GM19324 (cell line): Measurements from ENCODE around the gene PLEKHM3.
"Not testable (repeated sequence)": the region's sequence is repeated elsewhere in the genome, so short reads cannot be mapped to it uniquely, and the experiment has no call there.

ENCODE experiments used
- ATAC-seq: cut with Tn5 transposase; IDR thresholded peaks from one replicate; pipeline ENCODE4 v1.9.1; 2021; ENCODE audit warnings: mild to moderate bottlenecking, moderate library complexity; ENCODE audit not compliant: unreplicated experiment, low FRiP score

Gene PLEKHM3

GRCh38 chr2:208039376-208040110, 14.2 kb upstream of the PLEKHM3 start:
- ATAC-seq, result no peak

DNA sequence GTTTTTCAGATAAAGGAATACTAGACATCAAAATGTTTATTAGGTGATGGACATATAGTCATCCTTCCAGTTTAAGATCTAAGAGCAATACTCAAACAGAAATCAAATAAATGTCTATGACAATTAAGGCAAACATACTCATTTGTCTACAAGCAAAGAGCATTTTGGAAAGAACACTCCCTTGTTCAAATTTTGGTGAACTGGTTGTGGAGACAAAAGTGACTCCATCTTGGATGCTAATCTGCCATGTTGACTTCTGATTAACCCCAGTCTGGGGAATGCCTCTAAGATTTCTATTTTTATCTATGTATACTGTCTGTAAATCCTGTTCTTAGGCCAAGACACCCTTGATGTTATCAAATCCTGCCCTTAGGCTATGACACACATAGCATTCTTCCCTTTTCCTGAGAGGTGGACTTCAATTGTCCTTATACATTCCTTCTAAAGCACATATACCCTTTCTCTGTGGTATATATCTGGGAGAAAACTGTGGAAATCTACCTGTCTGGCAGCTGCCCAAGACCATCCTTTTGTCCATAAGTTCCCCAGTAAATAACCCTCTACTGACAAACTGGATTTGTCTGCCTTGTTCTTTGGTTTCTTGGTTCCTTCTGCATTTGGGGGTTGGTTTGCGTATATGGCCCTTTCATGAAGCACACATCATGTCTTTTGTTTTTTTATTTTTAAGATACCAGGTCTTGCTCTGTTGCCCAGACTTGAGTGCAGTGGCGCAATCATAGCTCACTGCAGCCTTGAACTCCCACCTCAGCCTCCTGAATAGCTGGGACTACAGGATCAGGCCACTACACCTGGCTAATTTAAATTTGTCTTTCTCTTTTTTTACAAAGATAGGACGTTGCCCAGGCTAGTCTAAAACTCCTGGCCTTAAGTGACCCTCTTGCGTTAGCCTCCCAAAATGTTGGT, 12.5 kb upstream of the PLEKHM3 start:
- no peak for ATAC-seq

DNA sequence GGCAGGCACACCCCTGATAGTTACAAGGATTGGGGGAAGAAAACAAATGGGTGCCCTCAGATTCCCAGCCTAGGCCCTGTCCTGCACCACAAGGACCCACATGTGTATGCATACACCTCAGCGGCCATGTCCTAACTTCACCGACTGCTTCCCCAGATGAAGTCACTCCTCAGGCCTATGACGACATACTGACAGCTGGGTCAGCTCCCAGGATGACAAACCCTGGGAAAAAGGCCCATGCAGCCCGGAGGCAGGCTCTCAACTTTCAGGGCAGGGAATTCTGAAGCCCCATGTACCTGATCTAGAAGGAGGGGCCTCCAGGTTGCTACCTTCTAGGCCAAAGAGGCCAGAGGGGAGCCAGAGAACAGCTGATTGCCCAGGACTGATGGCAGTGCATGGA, 11.0 kb upstream of the PLEKHM3 start:
- no peak for ATAC-seq

DNA sequence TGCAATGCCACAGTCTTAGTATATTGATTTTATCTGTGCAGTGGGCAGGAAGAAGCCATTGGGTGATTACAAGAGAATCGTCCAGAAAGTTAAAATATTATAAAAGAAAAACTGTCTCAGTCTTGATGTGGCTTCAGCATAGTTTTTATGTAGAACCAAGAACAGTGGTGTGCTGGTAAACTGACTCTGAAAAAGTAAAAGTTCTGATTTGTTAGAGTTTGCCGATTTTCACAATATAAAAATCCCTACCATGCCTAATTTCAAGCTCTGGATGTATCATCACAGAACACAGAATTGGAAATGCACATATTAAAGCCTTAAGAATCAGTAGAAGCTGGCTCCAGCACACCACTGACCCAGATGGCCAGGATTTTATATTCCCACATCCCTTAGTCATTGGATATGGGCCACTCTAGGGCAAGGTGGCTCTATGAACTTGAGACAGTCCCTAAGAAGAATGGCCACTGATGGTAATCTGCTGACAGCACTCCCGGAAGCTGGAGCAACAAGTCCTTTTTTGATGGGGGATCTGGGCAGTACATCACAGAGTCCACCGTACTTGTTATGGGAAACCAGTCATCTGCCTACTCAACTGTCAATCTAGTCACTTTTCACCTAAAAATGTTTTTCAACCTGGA, 9.3 kb upstream of the PLEKHM3 start:
- ATAC-seq, result no peak

- peak; percentile 79 for ATAC-seq
These were observed 8.6 kb upstream of the PLEKHM3 start for GRCh38 chr2:208033701-208034502.

DNA sequence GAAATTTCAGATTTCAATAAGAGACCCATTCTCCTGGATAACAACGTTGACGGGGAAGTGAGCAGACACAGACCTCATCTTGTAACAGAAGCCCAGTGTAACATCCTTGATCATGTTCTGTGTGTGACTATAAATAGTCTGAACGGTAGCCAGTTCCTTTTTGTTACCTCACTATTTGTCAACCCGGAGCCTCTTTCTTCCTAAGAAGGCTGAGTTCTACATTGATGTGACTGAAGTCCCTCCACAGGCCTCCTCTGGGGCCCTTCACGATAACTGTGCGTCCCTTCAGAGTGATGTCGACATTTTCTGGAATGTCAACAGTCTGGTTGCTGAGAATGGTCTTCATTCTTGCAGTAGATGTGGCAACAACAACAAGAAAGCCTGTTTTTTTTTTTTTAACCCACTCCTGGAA, 6.3 kb upstream of the PLEKHM3 start:
- no peak for ATAC-seq

- ATAC-seq, result peak; percentile 15
These were observed 472 bp upstream of the PLEKHM3 start for GRCh38 chr2:208025814-208026184.

DNA sequence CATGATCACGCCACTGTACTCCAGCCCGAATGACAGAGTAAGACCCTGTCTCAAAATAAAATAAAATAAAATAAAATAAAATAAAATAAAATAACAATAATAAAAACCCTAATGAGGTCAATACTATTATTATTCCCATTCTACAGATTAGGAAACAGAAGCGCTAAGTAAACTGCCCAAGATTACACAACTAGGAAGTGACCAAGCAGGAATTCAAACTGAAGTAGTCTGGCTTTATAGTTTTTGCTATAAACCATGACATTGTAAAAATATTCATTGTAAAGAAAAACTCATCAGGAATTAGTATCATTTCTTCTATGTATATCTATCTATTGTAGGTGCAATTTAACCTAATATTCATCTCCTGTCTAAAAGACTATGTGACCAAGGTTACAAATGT, 1.2 kb downstream of the PLEKHM3 start:
- no peak for ATAC-seq

- no peak for ATAC-seq
These were observed 5.1 kb downstream of the PLEKHM3 start for GRCh38 chr2:208020253-208020652.

DNA sequence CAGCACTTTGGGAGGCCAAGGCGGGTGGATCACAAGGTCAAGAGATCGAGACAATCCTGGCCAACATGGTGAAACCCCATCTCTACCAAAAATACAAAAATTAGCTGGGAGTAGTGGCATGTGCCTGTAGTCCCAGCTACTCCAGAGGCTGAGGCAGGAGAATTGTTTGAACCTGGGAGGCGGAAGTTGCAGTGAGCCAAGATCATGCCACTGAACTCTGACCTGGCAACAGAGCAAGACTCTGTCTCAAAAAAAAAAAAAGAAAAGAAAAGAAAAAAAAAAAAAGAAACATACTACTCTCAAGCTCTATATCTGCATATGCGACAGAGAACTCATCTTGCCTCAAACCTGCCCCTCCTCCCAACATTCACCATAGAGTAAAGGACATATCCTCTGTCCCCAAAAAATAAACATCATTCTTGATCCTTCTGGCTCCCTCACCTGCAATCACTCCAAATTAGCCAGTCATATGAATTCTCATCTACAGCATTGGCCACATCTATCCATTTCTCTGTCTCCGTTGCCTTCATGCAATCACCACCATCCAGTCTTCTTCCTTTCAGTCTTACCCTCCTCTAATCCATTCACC, 7.1 kb downstream of the PLEKHM3 start:
- ATAC-seq, result not testable (repeated sequence)

DNA sequence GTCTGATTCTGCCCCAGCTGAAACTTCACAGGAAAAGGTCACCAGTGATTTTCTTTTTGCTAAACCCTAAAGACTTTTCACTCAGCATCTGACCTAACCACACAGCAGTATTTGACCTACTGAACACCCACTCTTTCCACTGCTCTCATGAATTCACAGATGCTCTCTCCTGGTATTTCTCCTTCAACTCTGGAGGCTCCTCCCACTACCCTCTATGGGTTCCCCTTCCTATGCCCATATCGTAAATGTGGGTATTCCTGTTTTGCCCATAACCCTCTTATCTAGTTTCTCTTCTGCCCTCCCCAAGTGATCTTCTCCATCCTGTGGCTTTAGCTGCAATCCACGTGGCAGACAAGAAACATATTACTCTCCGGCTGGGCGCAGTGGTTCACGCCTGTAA, 7.6 kb downstream of the PLEKHM3 start:
- ATAC-seq, result no peak

- no peak for ATAC-seq
These were observed 9.9 kb downstream of the PLEKHM3 start for GRCh38 chr2:208015475-208015874.

- ATAC-seq, result no peak
These were observed 11.8 kb downstream of the PLEKHM3 start for GRCh38 chr2:208013285-208014178.

GRCh38 chr2:208012449-208012848, 12.9 kb downstream of the PLEKHM3 start:
- ATAC-seq, result no peak

- ATAC-seq, result no peak
These were observed 14.8 kb downstream of the PLEKHM3 start for GRCh38 chr2:208010506-208010905.

GRCh38 chr2:208006833-208007232, 18.5 kb downstream of the PLEKHM3 start:
- no peak for ATAC-seq

DNA sequence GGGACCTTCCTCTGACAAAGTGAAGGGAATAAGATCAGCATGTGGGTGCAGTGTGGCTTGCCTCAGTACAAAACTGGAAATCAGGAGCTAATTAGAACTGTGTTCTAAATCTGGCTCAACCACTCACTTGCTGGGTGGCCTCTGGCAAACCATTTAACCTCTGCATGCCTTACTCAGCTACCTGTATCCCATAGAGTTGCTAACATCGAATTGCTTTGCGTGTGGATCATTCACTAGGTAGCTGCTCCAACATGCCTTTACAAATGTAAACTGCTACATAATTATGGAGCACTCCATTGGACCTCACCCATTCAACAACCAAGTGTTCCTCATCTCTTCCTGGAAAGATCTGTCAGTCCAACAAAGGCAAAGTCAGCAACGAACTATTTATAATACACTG, 19.0 kb downstream of the PLEKHM3 start:
- no peak for ATAC-seq

DNA sequence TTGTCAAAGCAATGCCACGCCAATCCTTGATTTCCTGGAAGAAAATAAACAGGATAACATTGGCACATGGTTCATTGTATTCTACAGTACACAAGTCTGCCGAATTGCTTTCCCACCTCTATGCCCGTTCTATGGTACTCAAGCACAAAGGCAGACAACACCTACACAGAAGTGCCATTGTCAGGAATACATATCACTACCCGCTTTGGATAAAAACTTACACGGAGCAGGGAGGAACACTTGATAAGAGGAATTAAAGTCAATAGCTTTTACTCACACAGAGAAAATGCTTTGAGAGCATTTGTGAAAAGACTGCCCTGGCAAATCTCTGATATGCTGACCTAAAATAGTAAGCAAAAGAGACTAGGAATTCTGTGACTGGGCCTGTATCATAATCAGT, 23.4 kb downstream of the PLEKHM3 start:
- no peak for ATAC-seq
